GM20431 (cell line): ENCODE measurements around the gene ABHD16A.

ENCODE experiments used
- in situ Hi-C: fragments of 300-500 bp; cut with MseI, MboI; formaldehyde crosslinking; loops from one replicate; pipeline ENCODE4 v1.15.0; 2020; ENCODE audit warnings: low sequenced_read_pairs; ENCODE audit not compliant: unreplicated experiment

Gene ABHD16A

GRCh38 chr6:31664790-31665500 is 38.2 kb downstream of the ABHD16A start, which contains the start of gene GPANK1:
Gene GPANK1, minus strand, starts transcription at chr6:31664997. Its CDS starts 519 bp downstream, at chr6:31664478.
- in situ Hi-C loops: no loop called here

- in situ Hi-C loops: no loop called here
These were observed 38.9 kb downstream of the ABHD16A start for GRCh38 chr6:31663961-31664789.

GRCh38 chr6:31663126-31663960 is 39.8 kb downstream of the ABHD16A start:
- in situ Hi-C loops: no loop called here

- in situ Hi-C loops: no loop called here
These were observed 40.9 kb downstream of the ABHD16A start for GRCh38 chr6:31662124-31662723.

GRCh38 chr6:31661262-31662123 is 41.6 kb downstream of the ABHD16A start:
- in situ Hi-C loops: no loop called here

DNA sequence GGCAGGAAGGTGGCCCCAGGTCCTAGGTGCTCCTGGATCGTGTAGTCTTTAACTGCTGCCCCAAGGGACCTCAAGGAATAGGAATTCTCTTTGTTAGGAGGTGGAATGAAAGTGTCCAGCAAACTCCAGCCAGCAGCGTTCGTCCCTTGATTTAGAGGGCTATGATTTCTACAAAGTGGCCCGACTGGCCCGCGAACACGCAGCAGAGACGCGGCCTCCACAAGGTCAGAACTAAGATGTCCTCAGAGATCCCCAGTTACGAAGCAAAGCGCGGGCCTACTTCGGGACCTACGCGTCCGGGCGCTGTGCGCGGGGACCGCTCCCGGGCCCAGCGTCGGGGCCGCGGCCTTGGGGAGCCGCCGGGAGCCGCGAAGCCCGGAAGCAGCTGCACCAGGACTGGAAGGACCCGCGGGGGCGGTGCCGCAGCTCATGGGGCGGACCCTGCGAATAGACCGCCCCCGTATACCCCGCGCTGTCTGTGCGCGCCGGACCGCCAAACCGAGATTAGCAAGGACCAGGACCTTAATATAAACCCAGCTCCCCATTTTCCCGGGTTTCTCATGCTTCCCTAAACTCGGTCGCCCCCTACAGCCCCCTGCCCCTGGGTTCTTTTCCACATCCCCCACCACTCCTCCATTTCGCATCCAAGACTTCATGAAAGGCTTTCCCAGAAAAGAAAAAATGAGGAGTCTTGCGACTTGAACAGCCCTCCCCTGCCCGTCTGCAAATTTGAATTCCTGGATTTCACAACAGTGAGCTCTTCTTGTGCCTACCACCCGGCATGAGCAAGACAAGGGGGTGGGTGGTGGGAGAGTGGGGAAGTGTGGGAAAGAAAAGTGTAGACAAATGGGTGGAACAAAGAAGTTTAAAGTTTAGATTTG is 42.5 kb downstream of the ABHD16A start, which contains the start of gene C6orf47:
C6orf47 (minus strand) TSS at position 398 of the 881 bp plus-strand sequence. CDS start 831 bp downstream, outside the sequence.
- in situ Hi-C loops: no loop called here

GRCh38 chr6:31659649-31660380 is 43.3 kb downstream of the ABHD16A start:
- in situ Hi-C loops: no loop called here

DNA sequence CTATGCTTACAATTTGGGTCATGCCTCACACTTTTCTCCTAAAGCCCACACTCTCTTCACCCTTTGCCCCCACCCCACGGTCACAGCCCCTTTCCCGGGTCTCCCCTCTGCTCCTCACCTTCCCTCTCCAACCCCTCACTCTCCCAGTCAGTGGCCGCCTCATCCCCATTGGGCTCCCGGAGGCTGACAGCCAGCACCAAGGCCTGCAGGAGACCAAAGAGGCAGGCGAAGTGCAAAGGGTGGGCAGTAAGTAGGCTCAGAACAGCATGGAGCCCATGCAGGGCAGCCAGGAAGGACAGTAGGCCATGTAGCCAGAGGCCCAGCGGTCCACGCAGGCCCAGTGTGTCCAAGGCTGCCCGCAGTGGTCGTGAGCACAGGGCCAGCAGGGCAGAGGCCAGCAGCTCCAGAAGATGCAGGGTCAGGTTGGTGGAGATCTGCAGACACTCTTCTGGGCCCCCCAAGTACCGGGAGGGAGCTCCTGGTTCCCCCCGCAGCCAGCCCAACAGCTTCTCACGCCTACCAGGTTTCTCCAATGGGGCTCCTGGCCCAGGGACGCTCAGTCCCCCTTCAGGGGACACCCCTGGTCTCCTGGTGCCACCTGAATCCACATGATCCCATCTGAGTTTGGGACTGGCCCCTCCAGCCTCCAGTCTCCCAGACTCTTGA is 44.0 kb downstream of the ABHD16A start:
- in situ Hi-C loops: no loop called here

- in situ Hi-C loops: no loop called here
These were observed 44.9 kb downstream of the ABHD16A start for GRCh38 chr6:31658158-31658688.

GRCh38 chr6:31657406-31658157 is 45.5 kb downstream of the ABHD16A start:
- in situ Hi-C loops: no loop called here

DNA sequence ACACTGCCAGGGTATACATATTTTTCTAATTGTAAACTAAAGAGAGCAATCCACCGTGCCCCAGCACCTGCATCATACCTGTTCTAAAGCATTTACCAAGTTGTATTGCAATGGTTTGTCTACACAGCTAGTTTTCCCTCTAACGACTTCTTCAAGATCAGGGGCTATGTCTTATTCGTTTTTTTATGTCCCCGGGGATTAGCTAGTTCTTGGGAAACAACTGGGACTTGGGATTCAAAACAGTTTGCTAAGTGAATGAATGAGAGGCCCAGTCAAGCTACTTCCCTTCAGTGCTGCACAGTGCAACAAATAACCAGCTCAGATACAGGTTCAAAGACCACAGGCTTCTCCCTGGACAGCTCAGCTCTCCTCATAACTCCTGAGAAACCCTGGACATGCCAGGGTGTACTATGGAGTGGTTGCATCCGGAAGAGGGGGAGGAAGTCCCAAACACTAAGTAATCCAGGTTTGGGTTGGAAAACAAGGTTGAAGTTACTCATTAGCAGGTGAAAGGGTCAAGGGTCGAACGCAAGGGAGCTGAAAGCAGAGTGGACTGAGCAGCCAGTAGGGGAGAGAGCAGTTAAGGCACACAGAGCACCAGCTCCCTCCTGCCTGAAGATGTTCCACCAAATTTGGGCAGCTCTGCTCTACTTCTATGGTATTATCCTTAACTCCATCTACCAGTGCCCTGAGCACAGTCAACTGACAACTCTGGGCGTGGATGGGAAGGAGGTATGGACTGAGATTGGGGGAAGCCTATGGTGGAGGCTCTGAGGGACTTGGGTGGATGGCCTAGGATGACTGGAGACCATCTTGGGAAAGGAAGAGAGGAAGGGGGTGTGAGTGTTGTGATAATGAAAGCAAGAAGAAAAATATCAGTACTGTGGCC is 47.5 kb downstream of the ABHD16A start, which contains the start of gene APOM:
APOM (plus strand) TSS at position 546 of the 889 bp plus-strand sequence; CDS start at position 619, 73 bp downstream.
- in situ Hi-C loops: no loop called here

- in situ Hi-C loops: no loop called here
These were observed 48.4 kb downstream of the ABHD16A start for GRCh38 chr6:31654574-31655348.

DNA sequence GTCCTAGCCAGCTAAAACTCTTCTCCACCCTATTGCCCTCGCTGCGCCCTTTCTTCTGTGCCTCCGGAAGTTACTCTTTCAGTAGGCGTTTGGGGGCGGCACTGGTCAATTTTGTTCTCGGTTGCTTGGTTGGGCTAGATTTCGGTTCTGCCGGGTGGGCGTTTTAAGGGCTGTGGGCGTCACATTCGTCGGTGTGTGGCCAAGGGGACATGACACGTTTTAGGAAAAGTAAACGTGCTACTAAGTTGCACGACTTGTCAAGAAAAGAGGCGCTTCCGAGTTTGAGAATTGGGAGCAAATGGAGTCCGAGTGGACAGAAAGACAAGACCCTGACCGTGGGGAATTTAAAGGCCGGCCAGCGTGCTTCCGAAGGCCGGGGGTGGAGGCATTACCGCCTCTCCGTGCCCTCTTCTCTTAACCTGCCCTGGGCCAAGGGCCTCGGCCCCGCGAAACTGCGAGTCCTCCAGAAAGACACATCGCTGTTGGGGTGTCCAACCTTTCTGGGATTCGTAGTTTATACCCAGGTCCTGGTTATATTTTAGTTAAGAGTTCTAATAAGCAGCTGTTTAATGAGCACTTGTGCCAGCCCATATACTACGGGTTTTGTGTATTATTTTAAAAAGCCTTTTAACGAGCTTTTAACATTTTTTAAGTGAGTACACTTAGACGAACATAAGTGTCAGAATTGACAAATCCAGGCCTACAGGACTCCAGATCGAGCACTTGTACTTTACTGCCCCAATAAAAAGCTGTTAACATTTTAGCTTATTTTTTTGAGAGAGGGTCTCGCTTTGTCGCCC is 50.0 kb downstream of the ABHD16A start:
- in situ Hi-C loops: no loop called here
